ENCODE measurements around the gene ZNF546. TPM values are rescaled to one million over a fixed set of nuclear protein-coding genes. Genes with fewer than 3 reads are reported as not detected.
A peak's percentile ranks its signal among the peaks of the same experiment; 100 is the strongest.

Gene ZNF546
- polyA plus RNA-seq, 2 of the 4 experiments (the other 2 are of a cell fraction): 3.8 to 6.4 TPM

DNA sequence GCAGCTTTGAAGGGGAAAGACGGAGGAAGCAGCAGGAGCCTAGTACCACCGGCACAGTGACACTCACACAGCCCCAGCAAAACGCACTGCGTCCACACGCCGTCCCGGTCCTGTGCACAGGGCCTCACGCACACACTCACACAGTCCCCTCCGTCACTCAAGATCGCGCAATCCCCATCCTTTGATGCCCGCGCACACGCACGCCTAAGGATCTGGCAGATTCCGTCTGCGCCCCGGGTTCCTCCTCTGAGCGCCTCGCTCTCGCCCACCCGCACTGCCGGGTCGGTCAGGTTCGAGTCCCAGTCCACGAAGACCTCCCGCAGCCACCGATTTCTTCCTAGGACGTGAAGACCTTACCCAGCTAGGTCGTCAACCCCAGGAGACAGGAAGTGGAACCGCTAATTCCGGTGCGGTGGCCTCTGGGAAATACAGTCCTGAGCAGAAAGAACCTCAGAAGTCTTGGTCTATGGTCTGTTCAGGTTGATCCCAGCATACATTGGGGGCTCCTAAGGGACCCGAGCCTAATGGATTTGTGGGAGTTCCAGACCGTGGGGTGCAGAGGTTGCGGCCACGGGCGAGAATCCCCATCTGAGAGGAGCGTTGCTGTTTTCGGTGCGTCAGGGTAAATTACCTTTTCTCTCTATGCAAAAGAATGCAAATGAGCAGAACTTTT, 59.1 kb downstream of the ZNF546 start, which contains the start of gene ZNF780B (continued):
- TF ChIP-seq, protein P1, sequence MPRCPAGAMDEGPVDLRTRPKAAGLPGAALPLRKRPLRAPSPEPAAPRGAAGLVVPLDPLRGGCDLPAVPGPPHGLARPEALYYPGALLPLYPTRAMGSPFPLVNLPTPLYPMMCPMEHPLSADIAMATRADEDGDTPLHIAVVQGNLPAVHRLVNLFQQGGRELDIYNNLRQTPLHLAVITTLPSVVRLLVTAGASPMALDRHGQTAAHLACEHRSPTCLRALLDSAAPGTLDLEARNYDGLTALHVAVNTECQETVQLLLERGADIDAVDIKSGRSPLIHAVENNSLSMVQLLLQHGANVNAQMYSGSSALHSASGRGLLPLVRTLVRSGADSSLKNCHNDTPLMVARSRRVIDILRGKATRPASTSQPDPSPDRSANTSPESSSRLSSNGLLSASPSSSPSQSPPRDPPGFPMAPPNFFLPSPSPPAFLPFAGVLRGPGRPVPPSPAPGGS (IDR thresholded peaks at IDR 0.05): peak; percentile 60; the same call in 1 of the 3 replicates
- TF ChIP-seq JUN (IDR thresholded peaks at IDR 0.05) (peak in 1 of 2 experiments; percentile 78; a peak in 2 of 5 replicates), CEBPB (IDR thresholded peaks at IDR 0.05) (no peak; a peak in 1 of 4 replicates), GATA3 (IDR thresholded peaks at IDR 0.05; ENCODE audit: borderline replicate concordance) (peak; percentile 56; the same call in 1 of the 2 replicates), RAD21 (conservative IDR thresholded peaks at IDR 0.05 in 1 of 2, IDR thresholded peaks at IDR 0.05 in 1 of 2) (no peak), HDAC2 (IDR thresholded peaks at IDR 0.05) (no peak), FOXS1 (CRISPR knock-in tag; IDR thresholded peaks at IDR 0.05) (peak; percentile 52; the same call in 1 of the 2 replicates), EHMT2 (IDR thresholded peaks at IDR 0.05; ENCODE audit: low read depth) (no peak), POLR2AphosphoS2 (conservative IDR thresholded peaks at IDR 0.05; ENCODE audit: low read length) (no peak), TP53 (CRISPR knock-in tag; IDR thresholded peaks at IDR 0.05) (no peak)
- TF ChIP-seq, protein P2, sequence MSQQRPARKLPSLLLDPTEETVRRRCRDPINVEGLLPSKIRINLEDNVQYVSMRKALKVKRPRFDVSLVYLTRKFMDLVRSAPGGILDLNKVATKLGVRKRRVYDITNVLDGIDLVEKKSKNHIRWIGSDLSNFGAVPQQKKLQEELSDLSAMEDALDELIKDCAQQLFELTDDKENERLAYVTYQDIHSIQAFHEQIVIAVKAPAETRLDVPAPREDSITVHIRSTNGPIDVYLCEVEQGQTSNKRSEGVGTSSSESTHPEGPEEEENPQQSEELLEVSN (IDR thresholded peaks at IDR 0.05; ENCODE audit: borderline replicate concordance, low read depth): peak; percentile 92
- TF ChIP-seq, protein P3, sequence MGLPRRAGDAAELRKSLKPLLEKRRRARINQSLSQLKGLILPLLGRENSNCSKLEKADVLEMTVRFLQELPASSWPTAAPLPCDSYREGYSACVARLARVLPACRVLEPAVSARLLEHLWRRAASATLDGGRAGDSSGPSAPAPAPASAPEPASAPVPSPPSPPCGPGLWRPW (IDR thresholded peaks at IDR 0.05): no peak
- TF ChIP-seq, protein P4, sequence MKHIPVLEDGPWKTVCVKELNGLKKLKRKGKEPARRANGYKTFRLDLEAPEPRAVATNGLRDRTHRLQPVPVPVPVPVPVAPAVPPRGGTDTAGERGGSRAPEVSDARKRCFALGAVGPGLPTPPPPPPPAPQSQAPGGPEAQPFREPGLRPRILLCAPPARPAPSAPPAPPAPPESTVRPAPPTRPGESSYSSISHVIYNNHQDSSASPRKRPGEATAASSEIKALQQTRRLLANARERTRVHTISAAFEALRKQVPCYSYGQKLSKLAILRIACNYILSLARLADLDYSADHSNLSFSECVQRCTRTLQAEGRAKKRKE (CRISPR knock-in tag; IDR thresholded peaks at IDR 0.05; ENCODE audit: low read depth): peak; percentile 52; the same call in 1 of the 2 replicates

DNA sequence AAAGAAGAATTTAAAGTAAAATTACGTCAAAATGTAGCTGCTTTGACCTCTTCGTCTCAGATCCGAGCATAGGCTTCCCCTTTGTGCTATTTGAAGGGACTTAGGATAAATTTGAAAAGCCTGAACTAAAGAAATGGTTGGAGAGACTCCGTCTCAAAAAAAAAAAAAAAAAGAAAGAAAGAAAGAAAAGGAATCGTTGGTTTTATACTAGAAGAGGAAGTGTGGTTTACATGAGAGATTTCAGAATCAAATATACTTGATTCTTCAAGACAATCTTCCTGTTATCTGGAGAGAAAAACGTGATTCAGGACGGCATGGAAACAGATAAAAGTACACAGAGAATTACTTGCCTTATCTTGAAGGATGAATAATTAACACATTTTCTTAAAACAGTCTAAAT, 59.6 kb downstream of the ZNF546 start:
- TF ChIP-seq ZFP36 (IDR thresholded peaks at IDR 0.05; ENCODE audit: borderline replicate concordance, partially characterized antibody) (no peak), NPAS2 (CRISPR knock-in tag; IDR thresholded peaks at IDR 0.05; ENCODE audit: borderline replicate concordance) (peak; percentile 36; the same call in 1 of the 2 replicates), ZNF302 (CRISPR knock-in tag; IDR thresholded peaks at IDR 0.05) (0 out of 2 replicates have a peak, but pooled peaks have one; percentile 6)
- Histone ChIP-seq H3K4me1 (0 out of 3 replicates have a peak, but pooled peaks cover 4% of the 10 kb centered on the region), H3K27ac (peak overlapping the region; percentile 67 to 84), H3K9me3 (peaks cover 86% of the 10 kb centered on the region), H3K4me2 (peak overlapping the region; percentile 78), H3K4me3 (peak overlapping the region; percentile 62)
- 12% methylated on average over 7 of the region's 7 CpGs for WGBS (ENCODE audit: missing lambda C conversion rate)
- no peak for DNase-seq (ENCODE audit: low read depth in 1 of 2, low spot score in 1 of 2)
- no peak for FAIRE-seq
- POLR2A ChIA-PET: interaction anchor here (1.0 to 1.4 kb wide), 2 partner anchors 59 to 86 kb away, joined by 3 to 4 read pairs; partner anchors contain the start of genes PSMC4 and ZNF546
- ATAC-seq: no peak
- CTCF ChIA-PET: interaction anchor here (0.7 to 2.8 kb wide), 3 partner anchors 34 to 140 kb away, joined by 3 to 11 read pairs (median 3); partner anchors contain the start of genes PSMC4 and ZNF780A

DNA sequence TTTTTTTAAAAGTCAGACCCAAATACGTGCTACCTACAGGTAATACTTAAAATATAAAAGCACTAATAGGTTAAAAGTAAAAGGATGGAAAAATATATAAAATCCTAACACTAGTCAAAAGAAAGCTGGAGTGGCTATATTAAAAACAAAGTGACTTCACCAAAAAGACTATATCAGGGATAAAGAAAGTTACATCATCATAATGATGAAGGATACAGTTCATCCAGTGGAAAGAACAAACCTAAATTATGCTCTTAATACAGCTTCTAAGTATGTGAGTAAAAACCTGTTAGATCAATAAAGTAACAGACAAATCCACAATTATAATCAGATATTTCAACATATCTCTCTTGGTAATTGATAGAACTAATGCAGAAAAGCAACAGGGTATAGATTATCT, 60.3 kb downstream of the ZNF546 start:
- H3K9me3 ChIP-seq: peaks cover 87% of the 10 kb centered on the region
- TF ChIP-seq FOXS1 (CRISPR knock-in tag; IDR thresholded peaks at IDR 0.05) (no peak), RAD21 (conservative IDR thresholded peaks at IDR 0.05 in 1 of 2, IDR thresholded peaks at IDR 0.05 in 1 of 2) (no peak), NFE2L2 (conservative IDR thresholded peaks at IDR 0.05; ENCODE audit: low read length) (no peak), EHF (CRISPR knock-in tag; IDR thresholded peaks at IDR 0.05) (no peak)
- TF ChIP-seq, protein P5, sequence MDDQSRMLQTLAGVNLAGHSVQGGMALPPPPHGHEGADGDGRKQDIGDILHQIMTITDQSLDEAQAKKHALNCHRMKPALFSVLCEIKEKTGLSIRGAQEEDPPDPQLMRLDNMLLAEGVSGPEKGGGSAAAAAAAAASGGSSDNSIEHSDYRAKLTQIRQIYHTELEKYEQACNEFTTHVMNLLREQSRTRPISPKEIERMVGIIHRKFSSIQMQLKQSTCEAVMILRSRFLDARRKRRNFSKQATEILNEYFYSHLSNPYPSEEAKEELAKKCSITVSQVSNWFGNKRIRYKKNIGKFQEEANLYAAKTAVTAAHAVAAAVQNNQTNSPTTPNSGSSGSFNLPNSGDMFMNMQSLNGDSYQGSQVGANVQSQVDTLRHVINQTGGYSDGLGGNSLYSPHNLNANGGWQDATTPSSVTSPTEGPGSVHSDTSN (IDR thresholded peaks at IDR 0.05): no peak
- TF ChIP-seq, protein P6, sequence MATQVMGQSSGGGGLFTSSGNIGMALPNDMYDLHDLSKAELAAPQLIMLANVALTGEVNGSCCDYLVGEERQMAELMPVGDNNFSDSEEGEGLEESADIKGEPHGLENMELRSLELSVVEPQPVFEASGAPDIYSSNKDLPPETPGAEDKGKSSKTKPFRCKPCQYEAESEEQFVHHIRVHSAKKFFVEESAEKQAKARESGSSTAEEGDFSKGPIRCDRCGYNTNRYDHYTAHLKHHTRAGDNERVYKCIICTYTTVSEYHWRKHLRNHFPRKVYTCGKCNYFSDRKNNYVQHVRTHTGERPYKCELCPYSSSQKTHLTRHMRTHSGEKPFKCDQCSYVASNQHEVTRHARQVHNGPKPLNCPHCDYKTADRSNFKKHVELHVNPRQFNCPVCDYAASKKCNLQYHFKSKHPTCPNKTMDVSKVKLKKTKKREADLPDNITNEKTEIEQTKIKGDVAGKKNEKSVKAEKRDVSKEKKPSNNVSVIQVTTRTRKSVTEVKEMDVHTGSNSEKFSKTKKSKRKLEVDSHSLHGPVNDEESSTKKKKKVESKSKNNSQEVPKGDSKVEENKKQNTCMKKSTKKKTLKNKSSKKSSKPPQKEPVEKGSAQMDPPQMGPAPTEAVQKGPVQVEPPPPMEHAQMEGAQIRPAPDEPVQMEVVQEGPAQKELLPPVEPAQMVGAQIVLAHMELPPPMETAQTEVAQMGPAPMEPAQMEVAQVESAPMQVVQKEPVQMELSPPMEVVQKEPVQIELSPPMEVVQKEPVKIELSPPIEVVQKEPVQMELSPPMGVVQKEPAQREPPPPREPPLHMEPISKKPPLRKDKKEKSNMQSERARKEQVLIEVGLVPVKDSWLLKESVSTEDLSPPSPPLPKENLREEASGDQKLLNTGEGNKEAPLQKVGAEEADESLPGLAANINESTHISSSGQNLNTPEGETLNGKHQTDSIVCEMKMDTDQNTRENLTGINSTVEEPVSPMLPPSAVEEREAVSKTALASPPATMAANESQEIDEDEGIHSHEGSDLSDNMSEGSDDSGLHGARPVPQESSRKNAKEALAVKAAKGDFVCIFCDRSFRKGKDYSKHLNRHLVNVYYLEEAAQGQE (IDR thresholded peaks at IDR 0.05): no peak
- 0 out of 3 replicates have a peak, but pooled peaks cover 4% of the 10 kb centered on the region for H3K4me1 ChIP-seq
- WGBS (ENCODE audit: missing lambda C conversion rate): 87% methylated on average over 1 of the region's 1 CpG
- FAIRE-seq (no peak), DNase-seq (ENCODE audit: low read depth in 1 of 2, low spot score in 1 of 2) (no peak), ATAC-seq (no peak)
- H3K27ac ChIP-seq: no peak overlapping the region
- H3K4me2 ChIP-seq: no peak overlapping the region
- ChIA-PET POLR2A (interaction anchor here (0.6 kb wide), 1 partner anchor 582 kb away, joined by 3 read pairs; no protein-coding TSS in a partner anchor), CTCF (interaction anchor here (0.6 kb wide), 1 partner anchor 46 kb away, joined by 3 read pairs; no protein-coding TSS in a partner anchor)
- H3K4me3 ChIP-seq: no peak overlapping the region
